Stromal cell of bone marrow (primary cell): ENCODE measurements around the gene HAND1.

Source experiments
- DNase-seq: peaks from one replicate; pipeline ENCODE4 v3.0.0-alpha.2; 2012; ENCODE audit warnings: low read depth

Gene HAND1

GRCh38 chr5:154455585-154455984, 22.4 kb downstream of the HAND1 start:
- DNase-seq: no peak

GRCh38 chr5:154451957-154452356, 26.1 kb downstream of the HAND1 start:
- no peak for DNase-seq

- DNase-seq: no peak
Measured at GRCh38 chr5:154449786-154450185, 28.2 kb downstream of the HAND1 start.

DNA sequence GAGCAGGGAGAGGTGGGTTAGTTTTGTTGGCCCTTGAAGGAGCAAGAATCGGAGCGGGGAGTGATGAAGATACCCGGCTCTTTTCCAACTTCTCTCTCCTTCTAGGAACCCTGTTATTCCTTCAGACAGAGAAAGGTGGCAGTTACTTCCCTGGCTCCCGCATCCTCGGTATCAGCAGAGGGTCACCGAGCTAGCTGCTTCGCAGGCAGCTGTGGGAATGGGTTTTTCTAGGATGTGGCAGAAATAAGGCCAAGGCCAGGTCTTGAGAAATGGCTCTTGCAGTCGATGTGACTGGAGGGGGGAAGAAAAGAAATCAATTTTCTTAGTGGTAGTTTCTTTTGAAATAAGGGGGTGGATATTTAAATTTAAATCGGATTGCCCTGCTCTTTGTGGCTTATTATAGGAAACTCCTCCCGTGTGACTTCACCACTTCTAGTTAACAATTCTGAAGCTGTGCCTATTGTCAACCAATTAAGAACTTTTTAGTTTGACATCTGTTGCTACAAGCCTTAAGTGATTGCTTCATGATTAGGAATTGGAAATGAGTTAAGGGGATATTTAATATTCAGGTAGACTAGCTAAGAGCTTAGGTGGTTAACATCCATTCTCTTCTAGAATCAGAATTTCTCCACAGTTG, 30.8 kb downstream of the HAND1 start:
- no peak for DNase-seq

GRCh38 chr5:154446195-154447088, 31.6 kb downstream of the HAND1 start:
- DNase-seq: peak; percentile 43

DNA sequence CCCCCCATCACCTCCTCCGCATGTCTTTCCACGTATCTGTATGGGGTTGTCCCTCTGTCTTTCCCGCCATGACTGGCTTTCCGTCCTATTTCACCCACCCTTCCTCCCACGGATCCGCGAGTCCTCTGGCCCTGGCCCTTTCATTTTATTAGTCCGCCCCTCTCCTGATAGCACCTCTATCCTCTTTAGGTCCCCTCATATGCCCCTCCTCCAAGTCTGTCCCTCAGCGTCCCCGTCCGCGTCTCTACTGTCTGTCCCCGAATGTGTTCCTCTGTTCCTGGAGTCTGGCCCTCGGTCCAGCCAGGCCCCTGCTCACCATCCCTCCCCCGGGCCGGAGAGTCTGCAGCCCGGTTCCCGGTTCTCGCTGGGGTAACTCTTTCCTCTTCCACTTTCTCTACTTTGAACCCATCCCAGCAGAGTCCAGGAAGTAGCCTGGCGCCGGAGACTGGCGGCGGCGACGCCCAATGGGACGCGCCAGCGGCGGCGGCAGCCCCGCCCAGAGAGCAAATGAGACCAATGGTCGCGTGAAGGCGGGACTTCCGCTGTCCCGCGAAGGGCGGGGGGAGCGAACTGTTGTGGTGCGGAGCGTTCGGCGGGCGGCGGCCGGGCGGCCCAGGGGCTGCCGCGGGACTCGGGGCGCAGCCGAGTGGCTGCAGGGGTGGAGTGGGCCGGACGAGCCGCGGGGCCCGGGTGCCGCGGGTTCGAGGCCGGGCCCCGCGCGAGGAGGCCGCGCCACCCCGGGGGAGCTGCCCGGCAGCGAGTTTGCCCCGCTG, 32.4 kb downstream of the HAND1 start, which contains the start of gene SAP30L:
Gene SAP30L, plus strand, starts transcription at position 576 of the 773 bp plus-strand sequence. CDS start 608 bp downstream, outside the sequence.
- DNase-seq: peak; percentile 90

GRCh38 chr5:154444556-154445421, 33.2 kb downstream of the HAND1 start:
- DNase-seq: no peak

DNA sequence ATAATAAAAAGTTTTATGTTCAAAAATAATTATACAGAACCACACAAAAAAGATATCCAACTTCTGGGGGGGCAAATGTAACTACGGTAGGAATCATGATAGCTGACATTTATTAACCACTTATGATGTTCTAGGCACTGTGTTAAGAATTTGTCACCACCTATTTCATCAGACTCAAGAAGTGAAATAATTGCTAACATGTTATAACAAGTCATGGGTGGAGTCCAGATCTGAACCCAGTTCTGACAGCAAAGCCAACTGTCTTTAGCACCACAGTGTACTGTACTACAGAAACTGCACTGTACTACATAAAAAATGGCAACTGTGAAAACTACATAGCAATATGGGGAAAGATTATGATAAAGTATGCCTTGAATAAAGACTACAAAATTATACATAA, 35.2 kb downstream of the HAND1 start:
- DNase-seq: no peak

- DNase-seq: no peak
Measured at GRCh38 chr5:154440540-154440939, 37.5 kb downstream of the HAND1 start.

GRCh38 chr5:154437281-154437965, 40.6 kb downstream of the HAND1 start:
- no peak for DNase-seq

GRCh38 chr5:154435226-154435625, 42.8 kb downstream of the HAND1 start:
- no peak for DNase-seq

- DNase-seq: no peak
Measured at GRCh38 chr5:154430961-154431630, 46.9 kb downstream of the HAND1 start.

GRCh38 chr5:154430466-154430865, 47.6 kb downstream of the HAND1 start:
- no peak for DNase-seq

GRCh38 chr5:154429341-154429740, 48.7 kb downstream of the HAND1 start:
- DNase-seq: no peak

GRCh38 chr5:154428208-154428607, 49.8 kb downstream of the HAND1 start:
- no peak for DNase-seq
